Mammary epithelial cell (primary cell): ENCODE measurements around the gene SYTL3.

Experiments
- CTCF ChIP-seq, 2 donors: IDR thresholded peaks in 1 of 2; conservative IDR thresholded peaks in 1 of 2; 2 replicates each; pipeline ENCODE4 v1.5.1; 2011 to 2012; ENCODE audit warnings: inconsistent platforms in 2 of 2, low read length in 2 of 2, mild to moderate bottlenecking in 2 of 2, control low read depth in 1 of 2, low read depth in 1 of 2; ENCODE audit not compliant: insufficient read depth in 1 of 2; ENCODE audit errors: extremely low read depth in 1 of 2
- EZH2 ChIP-seq: IDR thresholded peaks from 2 replicates; pipeline ENCODE4 v1.6.1; 2012; ENCODE audit warnings: low read length, inconsistent platforms, borderline replicate concordance

GRCh38 chr6:158638324-158638854 lies 11.5 kb upstream of the SYTL3 start:
- TF ChIP-seq EZH2 (no peak), CTCF (conservative IDR thresholded peaks at IDR 0.05 in 1 of 2, IDR thresholded peaks at IDR 0.05 in 1 of 2; ENCODE audit: extremely low read depth in 1 of 2, insufficient read depth in 1 of 2, low read depth in 1 of 2, low read length in 2 of 2) (no peak)
